D341Med (cell line): Measurements from ENCODE around the gene UBASH3B.

Source experiments
- DNase-seq: peaks from one replicate; pipeline ENCODE4 v3.0.0; 2012; ENCODE audit warnings: low spot score

The UBASH3B gene

DNA sequence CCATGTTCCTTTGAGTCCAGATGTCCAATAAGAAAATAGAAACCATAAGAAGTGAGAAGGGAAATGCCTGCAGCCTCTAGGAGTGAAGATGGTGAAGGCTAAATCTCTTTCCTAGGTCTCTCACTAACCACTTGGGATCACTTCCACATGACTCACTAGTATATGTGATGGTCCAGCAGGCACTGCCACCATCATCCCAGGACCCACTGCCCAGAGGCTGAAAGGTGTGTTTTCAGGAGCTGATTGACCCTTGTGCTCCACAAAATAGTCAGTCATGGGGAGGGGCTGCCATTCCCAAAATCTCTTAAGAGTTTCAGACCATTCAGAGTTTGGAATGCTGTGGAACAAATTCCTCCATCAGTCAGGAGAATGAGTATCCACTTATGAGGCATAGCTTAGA lies 22.9 kb downstream of the UBASH3B start:
- no peak for DNase-seq

- DNase-seq = no peak
Observed at GRCh38 chr11:122679466-122679865, 23.9 kb downstream of the UBASH3B start.

- DNase-seq = no peak
Observed at GRCh38 chr11:122681070-122681469, 25.5 kb downstream of the UBASH3B start.

DNA sequence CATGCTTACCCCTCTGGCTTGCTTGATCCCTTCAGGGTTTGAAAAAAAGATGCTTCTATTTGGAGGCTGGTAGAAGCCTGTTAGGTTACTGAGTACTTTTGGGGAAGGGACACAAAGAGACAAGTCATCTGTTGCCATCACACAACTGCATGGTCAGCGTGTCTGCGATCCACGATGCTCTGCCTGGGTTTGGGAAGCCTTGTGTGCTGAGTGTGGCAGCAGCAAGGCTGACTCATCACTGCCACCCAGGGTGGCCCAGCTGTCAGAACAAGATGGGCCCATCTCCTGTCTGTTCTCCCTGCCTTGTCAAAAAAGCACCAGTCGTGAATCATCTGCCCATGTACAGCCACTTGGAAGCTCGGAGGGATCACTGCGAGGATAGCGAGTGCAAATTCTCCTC lies 26.2 kb downstream of the UBASH3B start:
- DNase-seq = no peak

DNA sequence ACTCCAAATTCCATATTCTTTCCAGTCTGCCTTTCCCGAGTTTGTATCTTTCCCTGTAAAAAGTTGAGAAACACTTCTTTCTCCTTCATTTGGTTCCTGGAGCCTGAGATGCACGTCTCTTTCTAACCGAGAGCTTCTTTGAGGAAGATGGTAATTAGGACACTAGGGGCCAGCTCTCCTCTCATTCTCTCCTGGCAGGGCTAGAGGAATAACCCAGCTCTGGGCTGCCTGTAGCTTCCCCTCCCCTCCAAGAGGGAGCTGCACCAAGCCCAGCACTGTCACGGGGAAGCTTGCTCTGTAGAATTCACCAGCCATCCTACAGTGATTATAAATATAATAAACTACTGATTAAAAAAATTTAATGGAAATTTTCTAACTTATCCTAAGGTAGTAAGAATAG lies 26.9 kb downstream of the UBASH3B start:
- no peak for DNase-seq

DNA sequence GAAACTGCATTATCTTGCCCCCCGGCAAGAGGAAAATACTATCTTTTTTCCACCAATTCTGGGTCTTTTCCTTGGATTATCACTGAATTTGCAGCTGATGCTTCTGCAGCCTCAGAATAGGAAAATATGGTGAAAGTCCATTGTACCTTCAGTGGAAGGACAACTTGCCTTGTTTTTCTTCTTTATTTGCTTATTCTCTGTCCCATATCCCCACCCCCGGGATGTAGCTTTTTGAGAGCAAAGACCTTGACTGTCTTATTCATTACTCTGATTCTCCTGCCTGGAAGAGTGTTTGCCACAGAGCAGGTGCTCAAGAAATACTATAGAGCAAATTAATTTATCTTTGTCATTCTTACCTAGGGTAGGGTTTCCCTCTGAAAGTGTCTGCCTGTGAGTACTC lies 29.5 kb downstream of the UBASH3B start:
- DNase-seq = no peak

GRCh38 chr11:122686111-122686510 lies 30.6 kb downstream of the UBASH3B start:
- DNase-seq = no peak

DNA sequence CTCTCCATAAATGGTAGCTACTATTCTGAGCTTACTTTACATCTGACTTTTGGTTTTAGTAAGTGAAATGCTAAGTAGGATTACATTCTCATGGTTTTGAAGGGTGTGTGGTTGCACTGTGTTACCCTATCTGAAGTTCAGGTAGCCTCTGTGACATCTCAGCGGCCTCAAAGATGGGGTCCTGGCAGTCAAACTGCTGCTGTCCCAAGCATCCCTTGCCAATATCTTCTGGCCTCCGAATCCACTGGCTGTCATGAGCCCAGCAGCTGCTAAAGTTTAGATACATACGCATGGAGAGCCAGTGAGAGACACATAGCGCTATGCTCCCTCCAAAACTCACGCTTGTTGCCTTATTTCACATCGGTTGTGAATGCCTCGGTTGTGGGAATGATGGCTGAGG lies 34.9 kb downstream of the UBASH3B start:
- no peak for DNase-seq

DNA sequence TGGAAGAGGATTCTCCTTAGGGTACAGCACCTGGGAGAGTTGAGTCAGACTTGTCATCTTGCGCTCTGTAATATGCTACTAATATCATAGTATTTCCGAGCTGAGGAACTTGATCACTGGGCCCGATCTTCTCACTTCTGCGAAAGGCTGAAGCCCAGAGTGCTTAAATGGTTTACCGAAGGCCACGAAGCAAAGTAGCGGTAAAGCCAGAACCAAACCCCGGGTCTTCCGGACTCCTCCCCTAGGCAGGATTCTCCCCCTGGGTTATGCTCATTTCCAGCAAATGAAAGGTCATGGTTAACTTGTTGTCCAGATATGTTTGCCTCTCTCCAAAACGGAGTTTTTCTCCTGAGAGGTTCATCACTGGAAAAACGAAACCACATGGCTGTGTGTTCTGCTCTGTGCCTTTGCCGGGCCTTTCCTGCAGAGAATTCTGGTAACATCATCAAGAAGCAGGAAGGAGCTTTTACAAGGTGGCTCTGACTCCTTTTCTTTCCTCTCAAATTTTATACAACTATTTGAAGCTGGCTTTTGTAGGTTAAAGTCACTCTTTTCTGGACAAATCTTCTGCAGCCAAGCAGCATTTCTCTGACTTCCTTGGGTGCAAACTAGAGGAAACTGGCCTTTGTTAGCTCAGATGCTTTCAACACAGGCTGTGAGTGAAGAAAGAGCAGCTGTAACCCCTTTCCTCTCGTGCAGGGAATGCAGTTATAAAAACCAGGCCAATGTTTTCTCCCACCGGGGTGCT lies 35.5 kb downstream of the UBASH3B start:
- no peak for DNase-seq

DNA sequence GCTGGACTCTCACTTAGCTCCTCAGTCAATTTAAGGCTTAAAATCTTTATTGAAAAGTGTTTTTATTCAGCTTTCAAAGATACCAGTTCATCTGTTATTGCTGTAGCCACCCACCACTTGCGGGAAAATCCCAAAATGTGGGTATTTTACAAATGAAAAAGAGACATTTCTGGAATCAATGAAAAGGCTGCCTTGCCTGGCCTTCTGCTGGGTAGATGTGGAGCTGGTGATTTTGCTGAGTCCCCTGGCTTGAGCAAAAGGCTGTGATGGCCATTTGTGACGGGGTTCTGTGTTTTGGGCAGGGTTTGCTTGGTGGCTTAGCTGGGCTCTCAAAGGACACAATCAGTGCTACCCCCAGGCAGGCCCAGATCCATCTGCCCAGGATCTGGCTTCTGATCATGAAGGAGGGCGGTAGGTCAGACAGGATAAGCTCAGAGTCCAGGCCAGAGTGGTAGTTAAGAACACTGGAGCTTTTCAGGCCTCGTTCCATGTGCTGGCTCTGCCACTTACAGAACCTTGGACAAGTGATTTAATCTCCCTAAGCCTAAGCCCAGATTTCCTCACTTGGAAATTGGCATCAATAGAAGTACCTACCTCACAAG lies 36.1 kb downstream of the UBASH3B start:
- DNase-seq = no peak

DNA sequence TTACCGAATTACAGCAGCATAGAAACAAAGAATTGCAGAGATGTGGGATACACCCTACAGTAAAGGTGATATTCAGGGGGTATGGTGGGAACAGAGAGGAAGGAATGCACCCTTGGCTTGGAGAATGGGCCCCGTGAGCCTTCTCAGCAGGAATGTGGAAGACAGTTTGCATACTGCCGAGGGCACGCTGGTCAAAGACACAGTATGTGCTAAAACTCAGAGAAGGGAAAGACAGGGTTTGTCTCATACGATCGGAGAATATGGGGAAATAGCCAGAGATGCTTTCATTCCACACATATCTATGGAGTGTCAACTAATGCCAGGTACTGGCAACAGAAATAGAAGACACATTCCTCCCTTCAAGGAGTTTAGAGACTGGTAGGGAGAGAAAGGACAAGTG lies 36.9 kb downstream of the UBASH3B start:
- no peak for DNase-seq

- no peak for DNase-seq
Observed at GRCh38 chr11:122695076-122695615, 39.6 kb downstream of the UBASH3B start.

GRCh38 chr11:122696662-122697061 lies 41.1 kb downstream of the UBASH3B start:
- DNase-seq = no peak

- DNase-seq = no peak
Observed at GRCh38 chr11:122697636-122698167, 42.2 kb downstream of the UBASH3B start.

GRCh38 chr11:122698392-122698791 lies 42.9 kb downstream of the UBASH3B start:
- DNase-seq = no peak

DNA sequence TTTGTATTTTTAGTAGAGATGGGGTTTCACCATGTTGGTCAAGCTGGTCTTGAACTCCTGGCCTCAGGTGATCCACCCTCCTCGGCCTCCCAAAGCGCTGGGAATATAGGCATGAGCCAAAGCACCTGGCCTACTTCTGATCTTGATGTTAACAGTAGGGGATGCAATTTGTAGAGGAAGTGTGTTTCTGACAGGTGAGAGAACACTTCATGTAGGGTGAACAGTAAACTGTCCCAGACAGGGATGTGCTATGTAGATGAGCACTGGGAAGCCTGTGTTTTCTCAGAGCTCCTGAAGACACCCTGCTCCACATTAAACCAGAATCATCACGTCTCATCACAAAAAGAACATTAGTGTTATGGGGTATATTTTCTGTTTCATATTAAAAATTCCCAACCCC lies 45.1 kb downstream of the UBASH3B start:
- no peak for DNase-seq

- DNase-seq = no peak
Observed at GRCh38 chr11:122701143-122701542, 45.6 kb downstream of the UBASH3B start.

- DNase-seq = no peak
Observed at GRCh38 chr11:122703541-122704272, 48.2 kb downstream of the UBASH3B start.

DNA sequence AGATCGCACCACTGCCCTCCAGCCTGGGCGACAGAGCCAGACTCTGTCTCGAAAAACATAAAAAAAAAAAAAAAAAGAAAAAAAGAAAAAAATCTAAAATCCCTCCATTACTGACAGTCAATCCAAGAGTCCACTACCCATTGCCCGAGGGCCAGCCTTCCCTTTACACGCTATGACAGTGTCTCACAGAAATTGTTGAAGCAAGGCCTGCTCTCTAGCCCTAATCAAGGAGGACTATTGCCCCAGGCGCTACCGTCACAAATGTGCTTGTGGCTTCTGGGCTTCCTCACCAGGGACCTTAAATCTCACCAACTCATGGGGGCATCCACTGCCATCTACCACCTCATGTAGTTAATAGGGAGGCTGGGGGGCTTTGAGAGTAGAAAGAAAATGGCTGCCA lies 49.9 kb downstream of the UBASH3B start:
- no peak for DNase-seq

DNA sequence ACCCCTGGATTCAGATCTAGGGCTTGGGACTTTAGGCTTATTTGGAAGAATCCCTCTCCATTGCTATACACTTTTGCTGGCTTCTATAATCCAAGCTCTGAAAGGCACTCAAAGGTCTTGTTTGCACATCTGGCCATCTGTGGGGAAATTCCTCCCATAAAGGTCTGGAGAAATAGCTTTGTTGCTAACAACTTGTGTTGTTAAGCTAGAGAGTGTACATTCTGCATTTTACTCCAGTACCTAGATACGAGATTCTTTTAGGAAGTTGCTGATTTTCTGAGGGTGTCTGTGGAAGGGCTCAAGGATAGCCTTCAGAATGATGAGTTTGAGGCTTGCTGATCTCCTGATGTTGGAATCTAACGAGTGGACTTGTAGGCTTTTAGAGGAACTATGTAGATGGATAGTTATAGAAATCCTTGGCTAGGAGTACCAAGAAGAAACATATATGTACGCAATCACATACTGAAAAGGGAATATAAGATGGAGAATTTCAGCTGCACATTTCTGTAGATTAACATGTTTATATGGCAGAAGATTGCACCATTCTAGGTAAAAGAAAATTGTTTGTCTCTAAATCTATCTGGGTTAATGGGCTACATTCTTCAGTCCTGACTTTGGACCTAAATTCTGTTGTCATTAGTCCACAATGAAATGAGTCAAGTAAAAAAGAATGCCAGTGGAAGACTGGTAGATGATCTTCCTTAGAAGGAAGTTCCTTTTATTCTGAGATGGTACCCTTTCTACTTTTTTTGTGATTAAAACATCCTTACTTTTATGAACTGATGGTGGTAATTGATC lies 51.0 kb downstream of the UBASH3B start:
- DNase-seq = no peak

- no peak for DNase-seq
Observed at GRCh38 chr11:122707111-122707510, 51.6 kb downstream of the UBASH3B start.

GRCh38 chr11:122707901-122708300 lies 52.4 kb downstream of the UBASH3B start:
- no peak for DNase-seq
